Astrocyte (in vitro differentiated cells and primary cell): ENCODE measurements around the gene NPIPB8. TPM values are rescaled to one million over a fixed set of nuclear protein-coding genes. Genes with fewer than 3 reads are reported as not detected.
"Not testable (repeated sequence)": the region's sequence is repeated elsewhere in the genome, so short reads cannot be mapped to it uniquely, and the experiment has no call there.

Experiments
- DNase-seq: peaks from one replicate; pipeline ENCODE4 v3.0.0-alpha.2; 2010; ENCODE audit warnings: low read depth
- FAIRE-seq: peaks from 2 replicates; lab custom pipeline; 2011; peaks lifted over from hg19 to GRCh38; lab: Jason Lieb, UNC
- H2AFZ ChIP-seq: 2 replicates; pipeline ENCODE4 v1.6.0; 2012; ENCODE audit warnings: low read depth, low read length, inconsistent platforms
- H3K27ac ChIP-seq: 2 replicates; pipeline ENCODE4 v1.5.1; 2011; ENCODE audit warnings: low read depth, low read length, inconsistent platforms
- H3K27me3 ChIP-seq: 2 replicates; pipeline ENCODE4 v1.6.0; 2011; ENCODE audit warnings: low read length, inconsistent platforms; ENCODE audit not compliant: insufficient read depth
- H3K36me3 ChIP-seq: 2 replicates; pipeline ENCODE4 v1.5.1; 2011; ENCODE audit warnings: low read length, inconsistent platforms; ENCODE audit not compliant: insufficient read depth
- H3K4me1 ChIP-seq: 2 replicates; pipeline ENCODE4 v1.5.1; 2011; ENCODE audit warnings: low read length, inconsistent platforms; ENCODE audit not compliant: insufficient read depth
- H3K4me2 ChIP-seq: 2 replicates; pipeline ENCODE4 v1.6.0; 2012; ENCODE audit warnings: low read length, inconsistent platforms
- H3K4me3 ChIP-seq: 2 replicates; pipeline ENCODE4 v1.5.1; 2011; ENCODE audit warnings: low read depth, mild to moderate bottlenecking, low read length, inconsistent platforms; ENCODE audit not compliant: insufficient read depth
- H3K79me2 ChIP-seq: 2 replicates; pipeline ENCODE4 v1.6.0; 2012; ENCODE audit warnings: mild to moderate bottlenecking, low read length, inconsistent platforms; ENCODE audit not compliant: insufficient read depth
- H3K9ac ChIP-seq: 2 replicates; pipeline ENCODE4 v1.6.0; 2012; ENCODE audit warnings: mild to moderate bottlenecking, low read length, inconsistent platforms
- H3K9me3 ChIP-seq: 2 replicates; pipeline ENCODE4 v1.5.1; 2012; ENCODE audit warnings: low read depth, mild to moderate bottlenecking, low read length, inconsistent platforms; ENCODE audit not compliant: insufficient read depth
- H4K20me1 ChIP-seq: 2 replicates; pipeline ENCODE4 v1.6.0; 2012; ENCODE audit warnings: low read length, inconsistent platforms; ENCODE audit not compliant: insufficient read depth
- H3K27ac Mint-ChIP-seq: one replicate; pipeline ENCODE4 v1.8.0; 2021; ENCODE audit warnings: mild to moderate bottlenecking, mixed read lengths; ENCODE audit not compliant: unreplicated experiment
- H3K27me3 Mint-ChIP-seq: one replicate; pipeline ENCODE4 v1.8.0; 2021; ENCODE audit warnings: low read depth, mixed read lengths; ENCODE audit not compliant: unreplicated experiment
- H3K36me3 Mint-ChIP-seq: one replicate; pipeline ENCODE4 v1.8.0; 2021; ENCODE audit warnings: low read depth, mixed read lengths; ENCODE audit not compliant: unreplicated experiment
- H3K4me1 Mint-ChIP-seq: one replicate; pipeline ENCODE4 v1.8.0; 2021; ENCODE audit warnings: low read depth, mixed read lengths; ENCODE audit not compliant: unreplicated experiment
- H3K4me3 Mint-ChIP-seq: one replicate; pipeline ENCODE4 v1.8.0; 2021; ENCODE audit warnings: mild to moderate bottlenecking, moderate library complexity, mixed read lengths; ENCODE audit not compliant: unreplicated experiment
- H3K9me3 Mint-ChIP-seq: one replicate; pipeline ENCODE4 v1.8.0; 2021; ENCODE audit warnings: mild to moderate bottlenecking, mixed read lengths; ENCODE audit not compliant: unreplicated experiment
- CTCF ChIP-seq: IDR thresholded peaks from 2 replicates; pipeline ENCODE4 v1.5.1; 2011; ENCODE audit warnings: low read depth, mild to moderate bottlenecking, inconsistent platforms, low read length, moderate library complexity; ENCODE audit not compliant: insufficient read depth
- EZH2 ChIP-seq: IDR thresholded peaks from 2 replicates; pipeline ENCODE4 v1.6.1; 2012; ENCODE audit warnings: mild to moderate bottlenecking, low read length, inconsistent platforms; ENCODE audit not compliant: insufficient read depth
- total RNA-seq: library from RNA; stranded (reverse); gene quantifications from 2 replicates; pipeline ENCODE4 v1.2.1, GENCODE V29; 2021

Gene NPIPB8
- total RNA-seq, 1 donor from 2014 or later: not detected

GRCh38 chr16:28601589-28601988 is 36.3 kb upstream of the NPIPB8 start:
- not testable (repeated sequence) for H3K9ac ChIP-seq, H3K4me1 Mint-ChIP-seq, H2AFZ ChIP-seq, FAIRE-seq, H3K4me3 Mint-ChIP-seq, DNase-seq, H3K4me3 ChIP-seq, H3K4me2 ChIP-seq, H3K36me3 ChIP-seq, H3K27ac Mint-ChIP-seq, H3K27me3 ChIP-seq, H3K4me1 ChIP-seq, H3K9me3 Mint-ChIP-seq, H3K36me3 Mint-ChIP-seq, H4K20me1 ChIP-seq, H3K27ac ChIP-seq, H3K79me2 ChIP-seq, H3K9me3 ChIP-seq
- H3K27me3 Mint-ChIP-seq: peaks cover 20% of the 10 kb centered on the region

- FAIRE-seq, H3K27me3 ChIP-seq, H4K20me1 ChIP-seq, H3K9me3 ChIP-seq, H3K9me3 Mint-ChIP-seq, H3K4me1 Mint-ChIP-seq, H3K4me3 ChIP-seq, H3K36me3 ChIP-seq, H3K4me3 Mint-ChIP-seq, H3K27ac Mint-ChIP-seq, H2AFZ ChIP-seq, H3K9ac ChIP-seq, H3K4me1 ChIP-seq, H3K4me2 ChIP-seq, H3K36me3 Mint-ChIP-seq, H3K27ac ChIP-seq, DNase-seq, H3K79me2 ChIP-seq: not testable (repeated sequence)
- peaks cover 23% of the 10 kb centered on the region for H3K27me3 Mint-ChIP-seq
These were observed 35.8 kb upstream of the NPIPB8 start for GRCh38 chr16:28602062-28602461.

- H3K27me3 ChIP-seq: no peaks in the 10 kb centered on the region
- no peaks in the 10 kb centered on the region for H3K9me3 ChIP-seq
- Mint-ChIP-seq H3K4me3 (no peak overlapping the region), H3K36me3 (no peaks in the 10 kb centered on the region), H3K9me3 (no peaks in the 10 kb centered on the region), H3K4me1 (peaks cover under 1% of the 10 kb centered on the region), H3K27me3 (peaks cover 25% of the 10 kb centered on the region), H3K27ac (no peak overlapping the region)
- no peak overlapping the region for H2AFZ ChIP-seq
- DNase-seq (no peak), FAIRE-seq (no peak)
- no peak overlapping the region for H3K4me2 ChIP-seq
- no peak overlapping the region for H3K9ac ChIP-seq
- H3K36me3 ChIP-seq: no peaks in the 10 kb centered on the region
- H4K20me1 ChIP-seq: no peaks in the 10 kb centered on the region
- H3K4me1 ChIP-seq: no peaks in the 10 kb centered on the region
- no peak overlapping the region for H3K27ac ChIP-seq
- H3K4me3 ChIP-seq: no peak overlapping the region
- TF ChIP-seq EZH2 (no peak), CTCF (no peak)
- H3K79me2 ChIP-seq: no peaks in the 10 kb centered on the region
These were observed 35.3 kb upstream of the NPIPB8 start for GRCh38 chr16:28602529-28602928.
